K562 (cell line): ENCODE results near the gene C2orf81. TPM values are rescaled to one million over a fixed set of nuclear protein-coding genes. Genes with fewer than 3 reads are reported as not detected.

ENCODE experiments used
- ATAC-seq: fragments of 200-7000 bp; cut with Tn5 transposase; 3 replicates; pipeline ENCODE4 v1.9.1; 2020; ENCODE audit warnings: moderate library complexity
- BruUV-seq: library from RNA; stranded (reverse); fragments of 400-500 nt; replicated peaks from 2 replicates; lab custom pipeline; 2021; lab: Mats Ljungman, UMichigan
- CTCF ChIA-PET: fragments of 300-600 bp; formaldehyde crosslinking; extraction: SDS; loops from one replicate; lab custom pipeline; 2021; ENCODE audit warnings: low intra/inter-chr PET ratio; lab: Yijun Ruan, JAX
- POLR2A ChIA-PET: fragments of 300-600, 350-650 bp; sonication (Branson Sonifier 250); formaldehyde crosslinking; extraction: SDS; loops from one replicate; lab custom pipeline; 2021; ENCODE audit warnings: antibody characterized with exemption, inconsistent platforms; lab: Yijun Ruan, JAX
- DNase-seq, 4 experiments: peaks; one replicate each; pipeline versions ENCODE4 v3.0.0 to v3.0.0-alpha.2; 2011 to 2018; ENCODE audit warnings: low spot score in 3 of 4, mixed read lengths in 3 of 4; ENCODE audit errors: extremely low read depth in 1 of 4
- FAIRE-seq: peaks from 2 replicates; lab custom pipeline; 2011; peaks lifted over from hg19 to GRCh38; lab: Jason Lieb, UNC
- H2AFZ ChIP-seq: 2 replicates; pipeline ENCODE4 v1.6.0; 2011; ENCODE audit warnings: low read depth, low read length, control low read depth, inconsistent platforms
- H3K27ac ChIP-seq: fragments of 200-600 bp; 3 replicates; pipeline ENCODE4 v1.8.0; 2011; ENCODE audit warnings: low read depth, mild to moderate bottlenecking, control low read depth, inconsistent platforms, low read length, moderate library complexity, mixed read lengths; ENCODE audit errors: extremely low read depth
- H3K27me3 ChIP-seq, 2 experiments: fragments of 300-600 bp in 1 of 2; 2 replicates in 1 of 2; 3 replicates in 1 of 2; pipeline versions ENCODE4 v1.6.0 to v1.8.0; 2011; ENCODE audit warnings: inconsistent platforms in 2 of 2, low read length in 2 of 2, mild to moderate bottlenecking in 1 of 2, mixed read lengths in 1 of 2, moderate library complexity in 1 of 2; ENCODE audit not compliant: control insufficient read depth in 2 of 2, insufficient read depth in 2 of 2
- H3K36me3 ChIP-seq: fragments of 300-600 bp; 3 replicates; pipeline ENCODE4 v1.8.0; 2011; ENCODE audit warnings: mild to moderate bottlenecking, low read length, inconsistent platforms; ENCODE audit not compliant: control insufficient read depth, insufficient read depth
- H3K4me1 ChIP-seq, 2 experiments: fragments of 200-600 bp in 1 of 2; replicated peaks in 1 of 2; 2 replicates in 1 of 2; 3 replicates in 1 of 2; pipeline versions ENCODE4 v1.5.1 to v1.8.0; 2011; ENCODE audit warnings: inconsistent platforms in 2 of 2, low read length in 2 of 2, mild to moderate bottlenecking in 1 of 2, mixed read lengths in 1 of 2, moderate library complexity in 1 of 2; ENCODE audit not compliant: control insufficient read depth in 2 of 2, insufficient read depth in 2 of 2
- H3K4me2 ChIP-seq: 2 replicates; pipeline ENCODE4 v1.6.1; 2011; ENCODE audit warnings: low read length, control low read depth, inconsistent platforms, mixed read lengths; ENCODE audit not compliant: insufficient read depth
- H3K4me3 ChIP-seq: fragments of 200-600 bp; sonication (generic), shearing (Covaris generic); 2 replicates; pipeline ENCODE4 v1.5.1; 2016; ENCODE audit warnings: control low read depth, inconsistent platforms
- H3K79me2 ChIP-seq: fragments of 200-600 bp; 3 replicates; pipeline ENCODE4 v1.8.0; 2011; ENCODE audit warnings: low read length, inconsistent platforms; ENCODE audit not compliant: control insufficient read depth, insufficient read depth
- H3K9ac ChIP-seq, 2 experiments: 2 replicates each; pipeline versions ENCODE4 v1.6.0 to v1.6.1; 2011; ENCODE audit warnings: low read depth in 2 of 2, low read length in 2 of 2, control low read depth in 1 of 2, inconsistent platforms in 1 of 2, mild to moderate bottlenecking in 1 of 2, mixed read lengths in 1 of 2; ENCODE audit not compliant: insufficient read depth in 1 of 2
- H3K9me1 ChIP-seq: one replicate; pipeline ENCODE4 v1.6.0; 2011; ENCODE audit warnings: inconsistent platforms, mild to moderate bottlenecking, low read length, moderate library complexity; ENCODE audit not compliant: control insufficient read depth, insufficient read depth
- H3K9me3 ChIP-seq: replicated peaks from 2 replicates; pipeline ENCODE4 v1.5.1; 2011; ENCODE audit warnings: low read depth, low read length, inconsistent platforms; ENCODE audit not compliant: control insufficient read depth, insufficient read depth
- H4K20me1 ChIP-seq: replicated peaks from 2 replicates; pipeline ENCODE4 v1.6.1; 2011; ENCODE audit warnings: low read length, inconsistent platforms, mixed read lengths; ENCODE audit not compliant: control insufficient read depth, insufficient read depth
- ATF1 ChIP-seq, 2 experiments: fragments of 450-650 bp in 1 of 2; IDR thresholded peaks; 2 replicates each; pipeline ENCODE4 v1.6.1; 2016; ENCODE audit warnings: missing compliant biosample characterization in 1 of 2, missing genetic modification characterization in 1 of 2
- CREB1 ChIP-seq, 2 experiments: sonication (generic) in 1 of 2; formaldehyde crosslinking in 1 of 2; IDR thresholded peaks; 2 replicates each; pipeline versions ENCODE4 v1.6.1 to v1.8.0; 2012 to 2022; ENCODE audit warnings: inconsistent platforms in 1 of 2, mild to moderate bottlenecking in 1 of 2, missing genetic modification reagents in 1 of 2, moderate library complexity in 1 of 2
- GABPA ChIP-seq: fragments of 200-800 bp; sonication (Bioruptor generic); conservative IDR thresholded peaks from 2 replicates; pipeline ENCODE4 v1.6.1; 2016; ENCODE audit warnings: low read depth, missing genetic modification characterization, missing compliant biosample characterization
- GTF2A2 ChIP-seq: IDR thresholded peaks from 2 replicates; pipeline ENCODE4 v1.6.1; 2016; ENCODE audit warnings: mild to moderate bottlenecking, missing genetic modification characterization, missing compliant biosample characterization
- JUND ChIP-seq, 2 experiments: IDR thresholded peaks; 2 replicates in 1 of 2; 3 replicates in 1 of 2; pipeline ENCODE4 v1.6.1; 2011; ENCODE audit warnings: borderline replicate concordance in 2 of 2, low read depth in 2 of 2, low read length in 2 of 2, improper control_type of control experiment in 1 of 2, missing biosample characterization in 1 of 2, missing genetic modification characterization in 1 of 2, missing genetic modification reagents in 1 of 2
- MEIS2 ChIP-seq: fragments of 450-650 bp; IDR thresholded peaks from 2 replicates; pipeline ENCODE4 v1.6.1; 2014; ENCODE audit warnings: mild to moderate bottlenecking; ENCODE audit not compliant: partially characterized antibody
- NRF1 ChIP-seq, 2 experiments: fragments of 450-650 bp; IDR thresholded peaks in 1 of 2; conservative IDR thresholded peaks in 1 of 2; 2 replicates each; pipeline ENCODE4 v1.6.1; 2014; ENCODE audit warnings: mild to moderate bottlenecking in 2 of 2
- SPI1 ChIP-seq: IDR thresholded peaks from 2 replicates; pipeline ENCODE4 v1.6.1; 2011; ENCODE audit warnings: low read depth, low read length, control low read depth, borderline replicate concordance
- ZKSCAN8 ChIP-seq: fragments of 200-800 bp; sonication (Bioruptor generic); IDR thresholded peaks from 2 replicates; pipeline ENCODE4 v1.6.1; 2016; ENCODE audit warnings: missing genetic modification characterization, missing compliant biosample characterization
- WGBS: fragments of 100-300 bp; shearing (Covaris generic); methylation state at CpG from one replicate; pipeline ENCODE4 v1.1.6; 2016; ENCODE audit warnings: low coverage, mixed read lengths; ENCODE audit not compliant: insufficient coverage; ENCODE audit errors: missing lambda C conversion rate; 5-methylcytosine and 5-hydroxymethylcytosine counted together
- in situ Hi-C: fragments of 300-500 bp; cut with MboI; formaldehyde crosslinking; loops from 4 replicates; pipeline ENCODE4 v1.15.0; 2018; ENCODE audit warnings: inconsistent platforms, mixed read lengths
- intact Hi-C: fragments of 100-400 bp; cut with micrococcal nuclease; formaldehyde crosslinking; loops from 2 replicates; pipeline ENCODE4 v1.14.2; 2022
- polyA plus RNA-seq, 8 experiments: library from polyadenylated mRNA; depleted of rRNA in 4 of 8; stranded (reverse) in 5 of 8; unstranded in 3 of 8; fragments of >200 nt; fragmentation: Nextera tagmentation in 2 of 8; fragmentation: Illumina TruSeq in 1 of 8; extraction: Ambion mirVana in 2 of 8; extraction: Trizol in 1 of 8; gene quantifications; 2 replicates each; pipeline versions ENCODE4 v1.2.1 to v1.2.3, GENCODE V29; 2011 to 2014; ENCODE audit warnings: inconsistent platforms in 1 of 8, missing spikeins in 1 of 8
- total RNA-seq, 7 experiments: library from RNA; depleted of rRNA in 6 of 7; stranded (reverse); fragments of >200 nt in 6 of 7; fragmentation: Illumina TruSeq in 2 of 7; extraction: Trizol in 2 of 7; gene quantifications; 2 replicates each; pipeline versions ENCODE4 v1.2.1 to v1.2.3, GENCODE V29; 2011 to 2021; ENCODE audit warnings: low replicate concordance in 1 of 7
- TF ChIP-seq, protein P1 (sequence below): sonication (generic); formaldehyde crosslinking; IDR thresholded peaks from 2 replicates; pipeline ENCODE4 v1.8.0; 2022; ENCODE audit warnings: mild to moderate bottlenecking, missing genetic modification reagents
- TF ChIP-seq, protein P2 (sequence below), 2 experiments: fragments of 450-650 bp in 1 of 2; sonication (generic) in 1 of 2; formaldehyde crosslinking in 1 of 2; IDR thresholded peaks in 1 of 2; conservative IDR thresholded peaks in 1 of 2; 2 replicates each; pipeline versions ENCODE4 v1.6.1 to v1.8.1; 2016 to 2023; ENCODE audit warnings: mild to moderate bottlenecking in 2 of 2, moderate library complexity in 2 of 2, inconsistent platforms in 1 of 2, missing genetic modification reagents in 1 of 2

The C2orf81 gene
- total and polyA plus RNA-seq, 9 of the 15 experiments (the other 6 are each of a cell fraction or from before 2014, with no cell fraction given): 0.06 TPM; not detected in 8

DNA sequence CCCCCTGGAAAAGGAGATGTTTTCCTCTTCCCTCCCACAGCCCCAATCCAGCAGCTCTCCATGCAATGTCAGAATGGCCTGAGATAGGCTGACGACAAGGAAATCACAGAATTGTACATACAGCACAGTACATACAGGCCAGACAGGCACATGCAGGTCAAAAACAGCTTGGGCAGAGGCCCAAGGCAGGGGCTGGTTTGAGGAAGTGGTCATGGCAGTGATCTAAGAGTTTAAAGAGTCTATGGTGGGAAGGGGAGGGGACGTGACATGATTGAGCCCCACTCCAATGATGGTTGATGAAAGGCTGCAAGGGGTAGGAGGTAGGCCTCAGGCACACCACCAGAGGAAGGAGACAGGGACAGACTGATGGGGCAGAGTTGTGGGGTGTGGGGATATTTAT lies 45.6 kb downstream of the C2orf81 start:
- peak; percentile 55; the same call in 1 of the 2 replicates for TF ChIP-seq SPI1
- TF ChIP-seq, protein P1, sequence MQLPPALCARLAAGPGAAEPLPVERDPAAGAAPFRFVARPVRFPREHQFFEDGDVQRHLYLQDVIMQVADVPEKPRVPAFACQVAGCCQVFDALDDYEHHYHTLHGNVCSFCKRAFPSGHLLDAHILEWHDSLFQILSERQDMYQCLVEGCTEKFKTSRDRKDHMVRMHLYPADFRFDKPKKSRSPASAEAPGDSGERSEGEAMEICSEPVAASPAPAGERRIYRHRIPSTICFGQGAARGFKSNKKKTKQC (CRISPR knock-in tag): no peak
- FAIRE-seq (no peak), ATAC-seq (no peak)

DNA sequence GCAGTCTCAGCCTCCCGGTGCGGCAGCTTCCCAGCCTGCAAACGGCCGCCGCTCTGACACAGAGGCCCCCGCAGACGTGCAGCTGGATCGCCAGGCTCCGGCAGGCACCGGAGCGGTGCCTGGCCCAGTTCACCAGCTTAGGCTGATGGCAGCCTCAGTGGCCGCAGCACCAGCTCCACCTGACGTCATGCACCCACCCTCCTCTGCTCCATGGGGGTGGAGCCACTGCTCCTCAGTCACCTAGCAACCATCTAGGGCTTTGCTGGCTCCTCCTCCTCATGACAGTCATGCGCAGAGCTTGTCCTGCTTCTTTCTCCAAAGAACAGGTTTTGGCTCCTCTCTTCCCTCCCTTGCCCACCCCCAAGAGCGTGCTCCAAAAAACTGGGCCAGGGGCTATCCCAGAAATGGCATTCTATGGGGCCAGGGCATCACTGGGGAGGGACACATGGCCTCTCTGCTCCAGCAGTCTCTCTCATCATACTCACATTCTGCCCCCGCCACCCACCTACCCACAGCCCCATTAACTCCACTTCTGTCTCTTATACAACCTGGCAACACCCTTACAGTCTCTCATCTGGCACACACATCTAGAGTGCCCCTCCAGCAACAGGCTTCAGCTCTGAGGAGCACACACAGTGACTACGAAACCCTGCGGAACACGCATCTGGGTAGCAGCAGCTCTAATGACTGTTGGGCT lies 46.8 kb downstream of the C2orf81 start:
- no peaks in the 10 kb centered on the region for H3K9me3 ChIP-seq
- no peaks in the 10 kb centered on the region for H3K9me1 ChIP-seq
- in situ Hi-C loops (no loop called here), intact Hi-C loops (no loop called here)
- H2AFZ ChIP-seq: no peak overlapping the region
- no peaks in the 10 kb centered on the region for H3K27me3 ChIP-seq
- H3K4me3 ChIP-seq: no peak overlapping the region
- DNase-seq (peak; percentile 76 to 93 (median 89)), ATAC-seq (peak; percentile 100), FAIRE-seq (peak; percentile 91)
- no peaks in the 10 kb centered on the region; the same call in none of the 2 replicates for H4K20me1 ChIP-seq
- POLR2A ChIA-PET: interaction anchor here (0.6 to 1.0 kb wide), 4 partner anchors 15 to 176 kb away, joined by 3 to 5 read pairs (median 4); no protein-coding TSS in a partner anchor
- no peak overlapping the region for H3K4me2 ChIP-seq
- H3K9ac ChIP-seq: no peak overlapping the region
- peaks cover 4 to 16% of the 10 kb centered on the region in 2 experiments; a peak in 3 of 5 replicates for H3K4me1 ChIP-seq
- H3K36me3 ChIP-seq: peaks cover 29% of the 10 kb centered on the region; the same call in 2 of the 3 replicates
- WGBS: 66% methylated on average over 18 of the region's 19 CpGs
- no peaks in the 10 kb centered on the region for H3K79me2 ChIP-seq
- CTCF ChIA-PET: no interaction called here
- BruUV-seq: no TSS peak
- no peak overlapping the region for H3K27ac ChIP-seq
- TF ChIP-seq GABPA (tag): no peak
- peak; percentile 43 for TF ChIP-seq JUND (IDR thresholded peaks at IDR 0.05; ENCODE audit: borderline replicate concordance, low read depth, low read length)
- peak; percentile 36; the same call in 1 of the 3 replicates for TF ChIP-seq JUND (tag; IDR thresholded peaks at IDR 0.05; ENCODE audit: borderline replicate concordance, low read depth, low read length)
- TF ChIP-seq MEIS2: peak; percentile 48
- TF ChIP-seq GTF2A2 (tag): no peak
- TF ChIP-seq ZKSCAN8 (CRISPR knock-in tag): no peak
- peak; percentile 91 to 92 for TF ChIP-seq NRF1 (conservative IDR thresholded peaks at IDR 0.05 in 1 of 2, IDR thresholded peaks at IDR 0.05 in 1 of 2)
- 0 out of 2 replicates have a peak, but pooled peaks have one; percentile 21 for TF ChIP-seq CREB1 (IDR thresholded peaks at IDR 0.05)
- TF ChIP-seq CREB1 (CRISPR knock-in tag; IDR thresholded peaks at IDR 0.05): no peak
- no peak for TF ChIP-seq ATF1 (CRISPR knock-in tag; IDR thresholded peaks at IDR 0.05)
- TF ChIP-seq ATF1 (tag; IDR thresholded peaks at IDR 0.05): peak; percentile 63
- TF ChIP-seq, protein P2, sequence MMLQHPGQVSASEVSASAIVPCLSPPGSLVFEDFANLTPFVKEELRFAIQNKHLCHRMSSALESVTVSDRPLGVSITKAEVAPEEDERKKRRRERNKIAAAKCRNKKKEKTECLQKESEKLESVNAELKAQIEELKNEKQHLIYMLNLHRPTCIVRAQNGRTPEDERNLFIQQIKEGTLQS (IDR thresholded peaks at IDR 0.05): peak; percentile 54; the same call in 1 of the 2 replicates
- TF ChIP-seq, protein P2 (CRISPR knock-in tag; conservative IDR thresholded peaks at IDR 0.05): no peak

More for the DNA sequence above, 45.6 kb downstream of the C2orf81 start:
- H3K27me3 ChIP-seq: no peaks in the 10 kb centered on the region
- H3K4me1 ChIP-seq: peaks cover 12 to 23% of the 10 kb centered on the region in 2 experiments; a peak in 4 of 5 replicates
- in situ Hi-C loops (no loop called here), intact Hi-C loops (no loop called here)
- H2AFZ ChIP-seq: no peak overlapping the region
- 50% methylated on average over 2 of the region's 2 CpGs for WGBS
- POLR2A ChIA-PET: no interaction called here
- no peaks in the 10 kb centered on the region; the same call in none of the 2 replicates for H4K20me1 ChIP-seq
- no peak overlapping the region for H3K27ac ChIP-seq
- H3K79me2 ChIP-seq: peaks cover 10% of the 10 kb centered on the region; the same call in 2 of the 3 replicates
- no peak for DNase-seq
- peaks cover 17% of the 10 kb centered on the region; the same call in 2 of the 3 replicates for H3K36me3 ChIP-seq
- H3K9ac ChIP-seq: no peak overlapping the region
- no peak overlapping the region for H3K4me3 ChIP-seq
- H3K9me1 ChIP-seq: no peaks in the 10 kb centered on the region
- no TSS peak for BruUV-seq
- no peaks in the 10 kb centered on the region for H3K9me3 ChIP-seq
- CTCF ChIA-PET: no interaction called here
- H3K4me2 ChIP-seq: no peak overlapping the region
